GM12801 (cell line): ENCODE data around the gene F10.

Source experiments
- TF ChIP-seq, protein P1 (sequence below): IDR thresholded peaks from one replicate; pipeline ENCODE4 v1.5.1; 2011; ENCODE audit warnings: control low read depth; ENCODE audit not compliant: insufficient read length; ENCODE audit errors: extremely low read depth

Gene F10

DNA sequence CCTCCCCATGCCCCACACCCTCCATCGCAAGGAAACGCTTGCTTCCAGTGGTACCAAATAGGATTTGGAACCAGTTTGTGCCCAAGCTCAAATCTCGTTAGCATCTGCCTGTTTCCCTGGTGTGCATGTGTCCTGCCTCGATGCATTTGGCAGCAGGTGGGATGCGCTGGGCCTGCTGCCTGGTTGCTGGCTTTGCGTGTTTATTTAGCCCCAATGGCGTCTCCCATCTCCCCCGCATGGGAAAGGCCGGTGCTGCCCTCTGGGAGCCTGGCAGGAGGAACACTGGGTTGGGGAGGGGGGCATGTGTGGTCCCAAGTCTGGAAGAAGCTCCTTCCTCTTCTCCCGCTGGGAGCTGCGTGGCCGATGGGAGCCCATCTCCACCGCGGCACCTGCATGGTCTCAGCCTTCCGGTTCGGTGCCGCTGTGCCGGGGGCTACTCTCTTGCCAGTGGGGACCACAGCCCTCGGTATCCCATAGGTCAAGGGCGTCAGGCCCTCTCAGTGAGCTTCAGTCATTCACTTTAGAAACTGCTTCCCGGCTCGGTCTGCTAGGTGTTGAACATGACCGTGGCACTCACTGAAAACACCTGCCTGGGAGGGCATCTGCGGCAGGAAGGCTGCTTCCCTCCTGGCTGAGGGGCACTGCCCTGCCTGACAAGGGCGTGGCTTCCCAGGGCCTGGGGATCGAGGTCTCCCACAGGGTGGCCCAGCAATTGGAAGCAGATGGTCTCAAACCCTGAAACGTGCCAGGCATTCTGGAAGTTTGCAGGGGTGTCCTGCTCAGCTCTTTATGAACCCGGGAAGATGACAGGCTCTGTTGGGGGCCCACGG is 28.8 kb upstream of the F10 start:
- TF ChIP-seq, protein P1, sequence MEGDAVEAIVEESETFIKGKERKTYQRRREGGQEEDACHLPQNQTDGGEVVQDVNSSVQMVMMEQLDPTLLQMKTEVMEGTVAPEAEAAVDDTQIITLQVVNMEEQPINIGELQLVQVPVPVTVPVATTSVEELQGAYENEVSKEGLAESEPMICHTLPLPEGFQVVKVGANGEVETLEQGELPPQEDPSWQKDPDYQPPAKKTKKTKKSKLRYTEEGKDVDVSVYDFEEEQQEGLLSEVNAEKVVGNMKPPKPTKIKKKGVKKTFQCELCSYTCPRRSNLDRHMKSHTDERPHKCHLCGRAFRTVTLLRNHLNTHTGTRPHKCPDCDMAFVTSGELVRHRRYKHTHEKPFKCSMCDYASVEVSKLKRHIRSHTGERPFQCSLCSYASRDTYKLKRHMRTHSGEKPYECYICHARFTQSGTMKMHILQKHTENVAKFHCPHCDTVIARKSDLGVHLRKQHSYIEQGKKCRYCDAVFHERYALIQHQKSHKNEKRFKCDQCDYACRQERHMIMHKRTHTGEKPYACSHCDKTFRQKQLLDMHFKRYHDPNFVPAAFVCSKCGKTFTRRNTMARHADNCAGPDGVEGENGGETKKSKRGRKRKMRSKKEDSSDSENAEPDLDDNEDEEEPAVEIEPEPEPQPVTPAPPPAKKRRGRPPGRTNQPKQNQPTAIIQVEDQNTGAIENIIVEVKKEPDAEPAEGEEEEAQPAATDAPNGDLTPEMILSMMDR: no peak

DNA sequence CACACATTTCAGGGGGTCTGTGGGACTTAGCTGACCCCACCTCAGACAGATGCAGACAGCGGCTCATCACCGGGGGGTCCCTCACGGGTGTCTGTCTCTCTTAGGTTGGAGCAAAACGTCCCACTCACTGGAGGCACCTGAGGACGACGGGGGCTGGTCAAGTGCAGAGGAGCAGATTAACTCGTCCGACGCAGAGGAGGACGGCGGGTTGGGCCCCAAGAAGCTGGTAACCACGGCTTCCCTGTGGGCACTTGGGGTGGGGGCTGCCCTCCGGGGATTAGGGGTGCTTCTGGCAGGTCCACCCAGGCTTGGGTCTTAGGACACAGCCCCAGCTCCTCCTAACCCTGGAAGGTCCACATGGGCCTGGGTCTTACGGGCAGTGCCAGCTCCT is 28.2 kb upstream of the F10 start:
- TF ChIP-seq, protein P1: no peak

DNA sequence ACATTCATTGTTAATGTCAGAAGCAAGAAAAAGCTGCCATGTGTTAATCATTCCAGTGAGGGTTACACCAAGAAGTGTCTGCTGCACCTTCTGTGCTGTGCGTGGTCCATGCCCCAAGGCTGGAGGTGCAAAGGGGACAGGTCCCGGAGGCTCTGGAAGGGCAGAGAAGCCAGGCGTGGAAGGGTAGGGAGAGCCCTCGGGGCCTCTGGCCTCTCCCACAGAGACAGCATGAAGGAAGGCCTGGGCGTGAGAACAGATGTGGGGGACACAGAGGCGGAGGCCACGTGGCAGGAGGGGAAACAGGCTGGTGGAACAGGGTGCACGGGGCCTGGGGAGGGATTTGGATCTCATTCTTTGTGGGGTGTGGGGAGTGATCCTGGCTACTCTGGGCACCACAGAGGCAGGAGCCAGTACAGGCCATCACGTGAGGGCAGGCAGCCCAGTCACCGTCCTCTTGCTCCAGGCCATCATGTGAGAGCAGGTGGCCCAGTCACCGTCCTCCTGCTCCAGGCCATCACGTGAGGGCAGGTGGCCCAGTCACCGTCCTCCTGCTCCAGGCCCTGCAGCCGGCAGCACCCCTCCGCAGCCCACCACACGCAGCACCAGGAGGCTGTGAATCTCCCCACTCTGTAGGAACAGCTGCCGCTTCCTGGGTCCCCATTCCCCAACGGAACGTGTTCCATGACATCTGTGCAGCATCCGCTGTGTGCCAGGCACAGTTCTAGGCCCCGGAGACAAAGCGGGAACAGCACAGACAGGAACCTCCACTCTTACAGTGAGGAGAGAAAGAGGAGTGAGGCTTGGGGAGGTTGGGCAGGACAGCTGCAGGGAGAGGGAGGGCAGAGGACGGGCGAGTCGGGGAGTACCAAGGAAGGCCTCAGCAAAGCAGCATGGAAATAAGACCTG is 27.2 kb upstream of the F10 start:
- TF ChIP-seq, protein P1: no peak

DNA sequence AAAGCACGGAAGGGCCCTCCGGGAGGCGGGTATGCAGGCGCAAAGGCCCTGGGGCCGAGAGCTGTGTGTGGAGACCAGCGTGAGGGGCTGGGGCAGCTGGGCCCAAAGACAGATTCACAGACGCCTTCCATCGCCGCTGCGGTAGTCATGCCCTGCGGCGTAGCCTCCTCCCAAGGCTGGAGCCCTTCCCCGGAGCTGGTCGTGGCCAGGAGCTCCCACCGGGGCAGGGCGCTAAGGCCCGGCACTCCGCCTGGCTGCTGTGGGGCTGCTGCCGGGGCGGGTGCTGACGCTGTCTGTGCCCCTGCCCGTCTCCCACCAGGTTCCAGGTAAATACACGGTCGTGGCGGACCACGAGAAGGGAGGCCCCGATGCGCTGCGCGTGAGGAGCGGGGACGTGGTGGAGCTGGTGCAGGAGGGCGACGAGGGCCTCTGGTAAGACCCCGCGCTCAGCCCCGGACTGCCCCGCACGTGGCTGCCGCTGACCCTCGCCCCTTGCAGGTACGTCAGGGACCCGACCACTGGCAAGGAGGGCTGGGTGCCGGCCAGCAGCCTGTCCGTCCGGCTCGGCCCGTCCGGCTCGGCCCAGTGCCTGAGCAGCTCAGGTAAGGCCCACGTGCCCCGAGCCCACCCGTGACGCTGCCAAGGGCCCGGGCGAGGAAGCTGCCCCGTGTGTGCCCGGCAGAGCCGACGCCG is 26.4 kb upstream of the F10 start:
- TF ChIP-seq, protein P1: no peak

DNA sequence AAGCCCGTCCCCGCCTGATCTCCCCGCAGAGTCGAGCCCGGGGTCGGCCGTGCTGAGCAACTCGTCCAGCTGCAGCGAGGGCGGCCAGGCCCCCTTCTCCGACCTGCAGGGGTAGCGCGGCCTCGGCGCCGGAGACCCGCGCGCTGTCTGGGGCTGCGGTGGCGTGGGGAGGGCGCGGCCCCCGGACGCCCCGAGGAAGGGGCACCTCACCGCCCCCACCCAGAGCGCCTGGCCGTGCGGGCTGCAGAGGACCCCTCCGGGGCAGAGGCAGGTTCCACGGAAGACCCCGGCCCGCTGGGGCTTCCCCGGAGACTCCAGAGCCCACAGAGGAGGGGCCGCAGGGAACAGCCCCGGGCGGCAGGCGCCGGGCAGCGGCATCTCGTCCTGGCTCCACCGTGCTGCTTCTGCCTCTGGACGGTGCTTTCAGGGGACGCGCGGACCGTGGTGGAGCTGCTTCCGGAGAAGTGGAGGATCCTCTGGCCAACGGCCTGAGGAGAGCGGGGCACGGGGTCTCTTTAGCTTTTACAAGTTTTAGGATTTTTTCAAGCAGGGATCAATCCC is 25.8 kb upstream of the F10 start:
- TF ChIP-seq, protein P1: no peak

DNA sequence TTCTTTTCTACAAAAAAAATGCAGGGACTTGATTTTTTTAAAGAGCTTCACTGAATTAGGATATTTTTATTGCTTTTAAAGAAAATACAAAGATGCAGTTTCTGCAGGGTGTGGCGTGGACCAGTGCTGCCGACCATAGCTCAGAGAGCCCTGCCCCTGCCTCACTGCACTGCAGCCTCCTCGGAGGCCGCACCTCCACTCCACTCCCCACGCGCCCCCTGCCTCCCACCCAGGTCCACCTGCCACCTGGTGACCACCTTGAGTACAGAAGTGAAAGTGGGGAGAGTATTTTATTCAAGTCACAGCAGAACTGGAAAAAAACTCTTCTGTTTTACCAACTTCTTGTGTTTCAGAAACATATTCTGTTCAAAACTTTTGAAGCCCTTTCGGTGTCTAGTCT is 24.9 kb upstream of the F10 start:
- TF ChIP-seq, protein P1: no peak
